Thoracic aorta (tissue), 2 donors: ENCODE results near the gene HSPB9. TPM values are rescaled to one million over a fixed set of nuclear protein-coding genes. Genes with fewer than 3 reads are reported as not detected.

Source experiments
- ATAC-seq: fragments of 150-250 bp; one replicate; pipeline ENCODE4 v1.8.0; 2017; ENCODE audit warnings: low read depth; ENCODE audit not compliant: insufficient number of reproducible peaks, low FRiP score
- DNase-seq: peaks from one replicate; pipeline ENCODE4 v3.0.0-alpha.2; 2020; ENCODE audit warnings: low spot score
- H3K27ac ChIP-seq, 2 donors: fragments of 200-600 bp; sonication (generic); 1 replicate in 1 of 2; 2 replicates in 1 of 2; pipeline ENCODE4 v1.5.1; 2016; ENCODE audit warnings: mild to moderate bottlenecking in 2 of 2, moderate library complexity in 2 of 2
- H3K27me3 ChIP-seq: fragments of 200-600 bp; sonication (generic); replicated peaks from 2 replicates; pipeline ENCODE4 v1.6.0; 2016; ENCODE audit warnings: mild to moderate bottlenecking; ENCODE audit not compliant: insufficient read depth
- H3K36me3 ChIP-seq: fragments of 200-600 bp; sonication (generic); one replicate; pipeline ENCODE4 v1.5.1; 2016
- H3K4me1 ChIP-seq, 2 donors: fragments of 200-600 bp; sonication (generic); 1 replicate in 1 of 2; 2 replicates in 1 of 2; pipeline versions ENCODE4 v1.5.1 to v1.6.0; 2016; ENCODE audit warnings: low read depth in 2 of 2, mild to moderate bottlenecking in 1 of 2; ENCODE audit not compliant: control insufficient read depth in 1 of 2
- H3K4me3 ChIP-seq: fragments of 200-600 bp; sonication (generic); 2 replicates; pipeline ENCODE4 v1.5.1; 2016; ENCODE audit warnings: mild to moderate bottlenecking
- H3K9me3 ChIP-seq: fragments of 200-600 bp; sonication (generic); 2 replicates; pipeline ENCODE4 v1.5.1; 2016
- CTCF ChIP-seq: fragments of 200-600 bp; sonication (generic); IDR thresholded peaks from one replicate; pipeline ENCODE4 v1.5.1; 2019; ENCODE audit warnings: antibody characterized with exemption
- total RNA-seq, 2 donors: library from RNA; depleted of rRNA; stranded (reverse); fragments of >200 nt; gene quantifications; one replicate each; pipeline versions ENCODE4 v1.1.0 to v1.2.3, GENCODE V29; 2016

Gene HSPB9
- total RNA-seq, 2 donors from 2014 or later: not detected

- Histone ChIP-seq H3K4me3 (no peak overlapping the region), H3K36me3 (no peaks in the 10 kb centered on the region), H3K4me1 (no peaks in the 10 kb centered on the region), H3K27me3 (no peaks in the 10 kb centered on the region), H3K9me3 (no peaks in the 10 kb centered on the region), H3K27ac (no peak overlapping the region)
- ATAC-seq (no peak), DNase-seq (no peak)
- TF ChIP-seq CTCF: no peak
Observed at GRCh38 chr17:42087736-42088705, 34.6 kb upstream of the HSPB9 start.

- Histone ChIP-seq H3K36me3 (no peaks in the 10 kb centered on the region), H3K27me3 (no peaks in the 10 kb centered on the region), H3K27ac (no peak overlapping the region), H3K4me3 (no peak overlapping the region), H3K9me3 (no peaks in the 10 kb centered on the region), H3K4me1 (no peaks in the 10 kb centered on the region)
- DNase-seq (no peak), ATAC-seq (no peak)
- TF ChIP-seq CTCF: no peak
Observed at GRCh38 chr17:42088736-42089135, 33.9 kb upstream of the HSPB9 start.

- Histone ChIP-seq H3K27me3 (no peaks in the 10 kb centered on the region), H3K4me3 (no peak overlapping the region), H3K9me3 (no peaks in the 10 kb centered on the region), H3K4me1 (no peaks in the 10 kb centered on the region), H3K36me3 (no peaks in the 10 kb centered on the region), H3K27ac (no peak overlapping the region)
- TF ChIP-seq CTCF: no peak
- DNase-seq (no peak), ATAC-seq (no peak)
Observed at GRCh38 chr17:42090964-42091790, 31.4 kb upstream of the HSPB9 start.

- H3K27me3 ChIP-seq: peaks cover 6% of the 10 kb centered on the region
- DNase-seq: no peak
Observed at GRCh38 chr17:42092939-42093338, 29.7 kb upstream of the HSPB9 start.

More at GRCh38 chr17:42092939-42093338, 29.7 kb upstream of the HSPB9 start:
- Histone ChIP-seq H3K9me3 (no peaks in the 10 kb centered on the region), H3K36me3 (no peaks in the 10 kb centered on the region), H3K4me1 (peaks cover under 1 to 1% of the 10 kb centered on the region in 2 donors), H3K27ac (no peak overlapping the region), H3K4me3 (no peak overlapping the region)
- no peak for ATAC-seq
- TF ChIP-seq CTCF: no peak
